ENCODE results near the gene GLCE. TPM values are rescaled to one million over a fixed set of nuclear protein-coding genes. Genes with fewer than 3 reads are reported as not detected.
"Not testable (repeated sequence)": the region's sequence is repeated elsewhere in the genome, so short reads cannot be mapped to it uniquely, and the experiment has no call there.

GLCE gene
- total RNA-seq, 1 experiment from 2014 or later, result 43.3 TPM

DNA sequence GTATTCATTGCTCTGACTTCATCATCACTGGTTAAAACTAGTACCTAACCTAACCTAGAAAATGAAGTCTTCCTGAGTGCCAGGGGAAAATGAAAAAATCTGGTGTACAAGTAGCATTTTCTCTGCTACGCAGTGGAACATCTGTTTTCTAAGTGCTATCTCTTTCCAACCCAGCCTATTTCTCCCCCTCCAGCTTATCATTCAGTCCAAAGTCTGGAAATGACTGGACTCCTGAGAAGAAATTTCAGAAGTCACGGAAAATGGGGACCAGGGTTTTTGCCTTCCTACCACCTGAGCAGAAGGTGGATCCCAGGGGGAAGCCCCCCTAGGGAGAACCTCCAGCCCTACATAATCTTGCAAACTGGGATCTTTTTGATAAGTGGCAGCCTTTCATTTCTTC, 9.6 kb upstream of the GLCE start:
- in situ Hi-C loops (cut with HindIII; ENCODE audit: low pct_unique_long_range_greater_than_20kb, low sequenced_read_pairs), result no loop called here
- DNase-seq (ENCODE audit: low read depth, low spot score), result no peak

DNA sequence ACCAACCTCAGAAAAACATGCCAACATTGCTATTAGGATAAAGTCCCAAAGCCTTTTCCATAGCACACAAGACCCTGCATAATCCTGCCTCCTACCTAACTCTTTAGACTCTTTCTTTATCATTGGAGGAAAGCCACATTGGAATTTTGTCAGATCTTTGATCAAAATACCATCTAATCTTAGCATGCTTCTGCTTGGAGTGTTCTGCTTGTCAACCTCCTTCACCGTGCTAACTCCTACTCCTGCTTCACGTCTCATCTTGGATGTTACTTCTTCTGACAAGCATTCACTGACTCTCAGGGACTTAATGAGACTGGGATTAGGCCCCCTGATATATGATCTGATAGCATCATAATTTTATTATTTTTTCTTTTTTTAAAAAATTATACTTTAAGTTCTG, 7.4 kb upstream of the GLCE start:
- in situ Hi-C loops (cut with HindIII; ENCODE audit: low pct_unique_long_range_greater_than_20kb, low sequenced_read_pairs), result no loop called here
- no peak for DNase-seq (ENCODE audit: low read depth, low spot score)

DNA sequence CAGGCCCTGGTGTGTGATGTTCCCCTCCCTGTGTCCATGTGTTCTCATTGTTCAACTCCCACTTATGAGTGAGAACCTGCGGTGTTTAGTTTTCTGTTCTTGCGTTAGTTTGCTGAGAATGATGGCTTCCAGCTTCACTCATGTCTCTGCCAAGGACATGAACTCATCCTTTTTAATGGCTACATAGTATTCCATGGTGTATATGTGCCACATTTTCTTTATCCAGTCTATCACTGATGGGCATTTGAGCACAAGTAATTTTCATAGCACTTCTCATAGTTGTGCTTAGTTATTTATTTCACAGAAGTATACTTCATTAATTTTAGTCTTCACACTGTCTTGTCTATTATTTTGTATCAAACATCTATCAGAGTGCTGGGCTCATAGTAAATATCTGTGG, 6.8 kb upstream of the GLCE start:
- DNase-seq (ENCODE audit: low read depth, low spot score); in situ Hi-C loops (cut with HindIII; ENCODE audit: low pct_unique_long_range_greater_than_20kb, low sequenced_read_pairs): not testable (repeated sequence)

DNA sequence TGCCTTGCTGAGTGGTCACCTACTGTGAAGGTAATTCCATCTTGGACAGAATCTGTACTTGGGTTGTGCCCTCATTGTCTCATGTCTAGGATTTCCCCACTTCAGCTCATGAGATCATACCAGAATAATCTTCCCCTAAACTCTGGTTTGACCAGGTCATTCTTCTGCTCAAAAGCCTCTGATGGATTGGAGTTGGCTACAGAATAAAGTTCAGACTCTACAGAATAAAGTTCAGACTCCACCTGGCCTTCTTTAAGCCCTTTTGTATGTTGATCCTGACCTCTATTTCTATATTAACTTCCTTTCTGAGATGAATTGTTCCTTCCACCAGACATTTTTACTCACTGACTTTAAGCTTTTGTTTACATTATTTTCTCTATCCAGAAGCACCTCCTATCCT, 6.4 kb upstream of the GLCE start:
- no peak for DNase-seq (ENCODE audit: low read depth, low spot score)
- in situ Hi-C loops (cut with HindIII; ENCODE audit: low pct_unique_long_range_greater_than_20kb, low sequenced_read_pairs), result no loop called here

DNA sequence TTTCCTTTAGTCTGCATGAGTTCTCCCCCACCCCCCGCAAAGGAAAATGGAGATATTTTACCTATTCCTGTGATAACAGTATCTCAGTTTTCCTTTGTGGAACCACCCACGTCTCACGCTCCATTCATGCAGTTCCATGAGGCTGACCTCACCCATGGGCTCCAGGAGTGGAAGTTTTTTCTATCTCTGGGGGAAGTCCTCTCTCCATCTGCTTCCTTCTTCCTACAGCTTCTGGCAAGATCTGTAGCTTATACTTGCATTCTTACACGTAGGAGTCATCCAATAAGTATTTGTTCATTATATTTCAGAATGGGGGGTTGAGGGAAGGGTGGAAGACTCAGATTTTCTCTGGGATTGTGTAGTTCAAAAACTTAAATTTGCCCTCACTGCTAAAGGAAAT, 5.8 kb upstream of the GLCE start:
- in situ Hi-C loops (cut with HindIII; ENCODE audit: low pct_unique_long_range_greater_than_20kb, low sequenced_read_pairs), result no loop called here
- DNase-seq (ENCODE audit: low read depth, low spot score), result no peak

DNA sequence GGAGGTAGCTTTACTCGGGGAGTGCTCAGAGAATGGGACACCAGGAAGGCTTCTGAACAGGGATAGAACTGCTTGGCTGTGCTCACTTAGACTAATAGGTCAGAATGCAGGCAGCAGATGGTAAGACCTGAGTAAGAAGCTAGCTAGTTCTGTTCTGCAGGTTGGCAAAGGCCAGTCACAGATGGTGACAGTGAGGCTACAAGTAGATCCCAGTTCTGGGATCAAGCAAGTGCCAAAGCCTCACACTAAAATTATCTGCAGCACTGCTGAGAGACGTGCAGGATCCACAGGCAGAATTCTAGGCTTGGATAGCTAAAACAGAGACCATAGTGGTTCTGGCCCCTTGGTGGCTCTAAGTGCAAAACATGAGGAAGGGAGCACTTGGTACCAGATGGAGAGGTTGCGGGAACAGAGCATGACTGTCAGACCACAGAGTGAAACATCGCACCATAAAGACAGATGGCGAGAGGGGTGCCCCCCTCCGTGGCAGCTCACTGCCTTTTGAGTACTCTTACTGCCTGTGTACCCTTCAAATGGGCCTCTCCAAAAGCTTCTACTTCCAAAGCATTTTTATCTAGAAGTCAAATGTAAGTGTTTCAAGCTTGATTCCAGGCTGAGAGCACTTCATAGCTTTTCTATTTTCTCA, 3.6 kb upstream of the GLCE start:
- in situ Hi-C loops (cut with HindIII; ENCODE audit: low pct_unique_long_range_greater_than_20kb, low sequenced_read_pairs), result no loop called here
- DNase-seq (ENCODE audit: low read depth, low spot score), result no peak

DNA sequence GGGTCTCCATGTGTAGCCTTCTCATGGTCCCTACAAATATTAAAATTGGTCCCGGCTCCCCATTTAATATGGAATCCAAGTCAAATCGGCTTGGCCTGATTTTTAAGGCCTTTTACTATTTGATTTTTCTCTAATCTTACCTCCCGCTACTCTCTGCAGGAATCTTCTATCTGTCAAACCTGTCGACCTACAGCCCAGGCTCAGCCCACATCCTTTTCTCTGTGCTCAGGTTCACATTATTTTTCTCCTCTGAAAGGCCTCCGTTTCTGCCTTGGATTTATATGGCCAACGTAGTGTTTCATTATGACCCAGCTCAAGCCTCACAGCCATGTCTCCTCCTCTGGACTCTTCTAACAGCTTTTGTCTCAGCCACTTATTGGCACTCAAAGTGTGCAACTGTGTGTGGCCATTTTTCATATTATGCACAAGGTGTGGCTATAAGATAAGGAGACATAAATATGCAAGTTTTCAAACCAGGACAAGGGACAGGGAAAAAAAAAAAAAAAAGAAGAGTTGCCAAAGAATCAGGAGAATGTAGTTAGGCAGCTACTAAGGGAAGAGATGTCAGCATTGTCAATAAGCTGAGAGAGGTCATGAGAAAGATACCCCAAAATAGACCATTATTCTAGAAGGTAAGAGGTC, 2.1 kb upstream of the GLCE start:
- in situ Hi-C loops (cut with HindIII; ENCODE audit: low pct_unique_long_range_greater_than_20kb, low sequenced_read_pairs), result no loop called here
- no peak for DNase-seq (ENCODE audit: low read depth, low spot score)

DNA sequence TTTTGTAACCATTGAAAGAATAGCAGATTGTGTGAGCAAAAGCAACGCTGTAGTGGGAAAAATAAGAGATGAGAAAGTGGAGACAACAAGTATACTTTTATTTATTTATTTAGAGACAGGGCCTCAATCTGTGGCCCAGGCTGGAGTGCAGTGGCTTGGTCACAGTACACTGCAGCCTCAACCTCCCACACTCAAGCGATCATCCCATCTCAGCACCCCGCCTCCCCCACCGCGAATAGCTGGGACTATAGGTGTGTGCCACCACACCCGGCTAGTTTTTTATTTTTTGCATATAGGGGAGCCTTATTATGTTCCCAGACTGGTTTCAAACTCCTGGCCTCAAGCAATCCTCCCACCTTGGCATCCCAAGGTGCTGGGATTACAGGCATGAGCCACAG, 1.6 kb upstream of the GLCE start:
- in situ Hi-C loops (cut with HindIII; ENCODE audit: low pct_unique_long_range_greater_than_20kb, low sequenced_read_pairs), result no loop called here
- no peak for DNase-seq (ENCODE audit: low read depth, low spot score)

DNA sequence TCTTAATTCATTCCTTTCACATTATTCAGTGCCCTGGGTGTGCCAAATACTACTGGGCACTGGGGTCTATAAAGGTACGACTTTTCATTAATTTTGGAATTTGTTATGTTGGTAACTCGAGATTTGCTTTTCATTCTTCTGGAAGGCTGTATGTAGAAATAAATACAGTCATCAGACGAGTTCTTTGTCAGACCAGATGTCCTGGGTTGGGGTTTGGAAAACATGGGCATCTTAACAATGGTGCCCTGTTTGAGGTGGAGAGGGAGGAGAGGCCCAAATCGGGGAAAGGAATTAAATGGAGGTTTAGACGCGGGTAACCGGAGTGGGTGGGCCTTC, 662 bp upstream of the GLCE start:
- DNase-seq (ENCODE audit: low read depth, low spot score), result no peak
- in situ Hi-C loops (cut with HindIII; ENCODE audit: low pct_unique_long_range_greater_than_20kb, low sequenced_read_pairs), result no loop called here

DNA sequence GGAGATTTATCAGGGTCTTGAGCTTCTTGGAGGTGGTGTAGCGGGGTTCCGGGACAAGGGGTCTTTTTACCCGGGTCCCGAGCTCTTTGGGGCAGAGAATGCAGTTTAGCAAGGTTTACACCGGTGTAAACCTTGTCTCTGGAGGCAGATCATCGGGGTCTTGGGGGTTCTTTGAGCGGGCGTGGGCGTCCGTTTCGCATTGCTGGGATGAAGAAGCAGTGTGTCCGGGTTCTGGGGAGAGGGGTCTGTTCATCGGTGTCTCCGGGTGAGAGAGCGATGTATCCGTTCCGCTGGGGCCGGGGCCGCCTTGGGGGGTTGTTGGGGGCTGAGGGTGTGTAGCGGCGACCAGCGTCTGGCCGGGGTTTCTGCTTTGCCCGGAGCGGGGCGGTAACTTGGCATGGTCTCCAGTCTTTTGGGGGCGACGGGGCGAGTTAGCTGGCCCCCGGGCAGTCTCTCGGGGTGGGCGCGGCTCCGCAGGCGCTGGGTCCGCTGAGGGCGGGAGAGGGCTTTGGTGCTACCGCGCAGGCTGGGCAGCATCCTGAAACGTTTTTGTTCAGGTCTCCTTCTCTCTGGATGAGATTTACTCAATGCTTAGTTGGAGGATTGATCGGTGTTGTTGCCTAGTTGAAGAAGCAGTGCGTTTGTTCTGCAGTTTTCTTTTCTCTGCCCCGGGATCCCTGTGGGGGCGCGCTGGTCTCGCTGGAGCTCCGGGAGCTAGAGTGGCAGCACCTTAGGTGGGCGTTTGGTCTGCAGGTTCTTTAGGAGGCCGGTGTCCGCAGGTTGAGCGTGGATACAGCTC, 843 bp downstream of the GLCE start:
- peak; percentile 59 for DNase-seq (ENCODE audit: low read depth, low spot score)
- in situ Hi-C loops (cut with HindIII; ENCODE audit: low pct_unique_long_range_greater_than_20kb, low sequenced_read_pairs), result no loop called here

DNA sequence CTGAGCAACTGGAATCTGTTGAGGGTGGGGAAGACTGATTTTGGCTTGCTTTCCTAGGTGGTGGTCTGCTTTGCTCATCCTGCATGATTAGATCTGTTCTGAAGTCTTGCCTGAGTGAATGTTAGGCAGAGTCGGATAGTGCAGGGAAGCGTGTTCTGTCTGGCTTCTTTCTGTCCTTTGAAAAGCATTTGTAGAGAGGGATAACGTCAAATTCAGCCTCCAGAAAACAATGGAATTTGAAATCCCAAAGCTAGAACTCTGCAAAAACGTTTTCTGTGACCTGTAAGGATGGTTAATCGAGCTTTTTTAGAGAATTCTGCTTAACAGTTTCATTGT, 1.4 kb downstream of the GLCE start:
- in situ Hi-C loops (cut with HindIII; ENCODE audit: low pct_unique_long_range_greater_than_20kb, low sequenced_read_pairs), result no loop called here
- DNase-seq (ENCODE audit: low read depth, low spot score), result no peak

DNA sequence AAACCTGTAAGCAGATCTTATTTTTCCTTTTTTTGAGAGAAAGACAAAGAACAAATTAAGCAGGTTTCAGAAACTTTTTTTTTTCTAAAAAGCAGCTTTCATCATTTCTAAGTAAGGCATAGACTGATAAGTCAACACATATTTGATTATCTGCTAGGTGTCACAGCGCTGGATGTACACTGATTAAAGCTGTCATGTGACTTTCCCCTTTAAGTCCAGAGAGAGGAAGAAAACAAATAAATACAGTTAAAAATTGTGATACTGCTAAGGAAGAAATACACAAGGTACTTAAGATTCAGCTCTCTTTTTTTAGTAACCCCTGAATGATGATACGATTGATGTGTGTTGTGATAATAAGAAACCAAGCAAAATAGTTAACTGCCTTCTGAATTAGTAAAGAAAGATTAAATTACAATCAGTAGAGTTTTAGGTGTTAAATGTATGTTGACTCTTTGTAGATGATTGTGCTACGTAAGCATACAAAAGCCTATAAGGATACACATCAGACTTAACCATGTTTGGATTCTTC, 2.8 kb downstream of the GLCE start:
- in situ Hi-C loops (cut with HindIII; ENCODE audit: low pct_unique_long_range_greater_than_20kb, low sequenced_read_pairs), result no loop called here
- no peak for DNase-seq (ENCODE audit: low read depth, low spot score)

DNA sequence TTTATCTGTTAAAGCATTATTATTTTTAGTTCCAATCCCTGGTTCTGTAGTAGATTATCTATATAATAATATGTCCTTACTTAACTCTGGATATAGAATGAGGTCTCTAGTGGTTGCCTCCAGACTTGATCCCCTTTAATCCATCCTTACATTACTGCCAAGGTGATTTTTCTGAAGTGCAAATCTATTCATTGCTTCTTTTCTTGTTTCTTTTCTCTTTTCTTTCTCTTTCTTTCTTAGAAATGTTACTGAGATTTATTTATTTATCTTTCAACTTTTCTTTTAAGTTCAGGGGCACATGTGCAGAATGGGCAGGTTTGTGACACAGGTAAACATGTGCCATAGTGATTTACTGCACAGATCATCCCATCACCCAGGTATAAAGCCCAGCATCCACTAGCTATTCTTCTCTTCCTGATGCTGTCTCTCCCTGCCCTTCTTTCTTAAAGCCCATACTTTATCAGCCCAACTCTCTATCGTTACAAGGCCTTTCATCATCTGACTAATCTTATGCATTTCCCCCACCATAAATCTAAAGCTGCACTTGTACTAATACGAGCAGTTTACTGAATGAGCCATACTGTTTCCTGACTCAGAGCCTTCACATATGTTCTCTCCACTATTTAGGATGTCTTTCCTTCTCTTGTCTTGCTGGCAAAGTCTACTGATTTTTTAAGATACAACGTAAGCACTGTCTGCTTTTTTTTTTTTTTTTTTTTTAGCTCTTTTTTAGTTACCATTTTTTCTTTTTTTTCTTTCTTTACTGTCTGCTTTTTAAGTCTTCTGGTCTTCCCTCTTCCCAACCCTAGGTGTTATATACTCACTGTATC, 4.6 kb downstream of the GLCE start:
- DNase-seq (ENCODE audit: low read depth, low spot score), result peak; percentile 65
- in situ Hi-C loops (cut with HindIII; ENCODE audit: low pct_unique_long_range_greater_than_20kb, low sequenced_read_pairs), result no loop called here

DNA sequence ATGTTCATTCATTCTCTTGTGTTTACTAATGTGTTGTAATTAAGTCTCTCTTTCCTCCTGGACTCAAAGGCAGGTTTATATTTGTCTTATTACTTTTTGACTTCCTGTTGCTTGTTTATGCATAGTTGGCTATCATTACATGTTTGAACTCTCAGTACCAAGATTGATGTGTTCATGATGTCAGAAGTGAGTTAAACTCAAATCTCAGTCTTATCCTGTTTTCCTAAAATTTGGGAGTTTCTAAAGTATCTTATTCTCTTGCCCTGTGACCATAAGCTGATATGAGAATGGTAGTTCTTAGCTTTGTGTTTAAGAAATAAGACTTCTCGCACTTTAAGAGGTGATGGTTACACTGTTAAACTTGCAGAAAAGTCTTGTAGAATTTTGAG, 5.2 kb downstream of the GLCE start:
- DNase-seq (ENCODE audit: low read depth, low spot score), result no peak

DNA sequence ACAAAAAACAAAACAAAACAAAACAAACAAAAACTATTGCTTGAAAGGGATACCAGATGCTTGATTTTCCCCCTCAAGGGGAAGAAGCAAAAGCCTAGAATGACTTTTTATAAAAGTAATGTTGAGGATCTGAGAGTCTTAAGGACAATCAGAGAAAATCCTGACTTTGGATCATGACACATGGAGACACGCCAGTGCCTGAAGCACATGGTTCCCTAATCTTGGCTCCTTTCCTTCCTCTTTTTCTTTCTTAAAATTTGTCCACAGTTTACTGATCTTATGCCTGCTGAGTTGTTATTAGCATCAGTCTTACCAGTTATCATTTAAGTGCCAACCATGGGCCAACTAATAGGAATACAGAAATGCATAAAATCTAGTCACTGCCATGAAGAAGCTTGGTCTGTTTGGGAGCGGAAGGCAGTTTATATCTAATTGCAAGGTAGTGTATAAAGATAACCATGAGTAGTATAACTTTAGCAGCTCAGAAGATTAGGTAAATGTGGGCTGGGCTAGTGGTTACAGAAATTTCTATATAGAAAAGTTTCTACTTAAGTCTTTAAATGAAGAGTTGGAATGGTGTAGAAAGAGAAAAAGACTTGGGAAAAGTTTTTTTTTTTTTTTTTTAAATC, 6.9 kb downstream of the GLCE start:
- no peak for DNase-seq (ENCODE audit: low read depth, low spot score)
- in situ Hi-C loops (cut with HindIII; ENCODE audit: low pct_unique_long_range_greater_than_20kb, low sequenced_read_pairs), result no loop called here

More for the DNA sequence above, 5.2 kb downstream of the GLCE start:
- in situ Hi-C loops (cut with HindIII; ENCODE audit: low pct_unique_long_range_greater_than_20kb, low sequenced_read_pairs), result no loop called here

DNA sequence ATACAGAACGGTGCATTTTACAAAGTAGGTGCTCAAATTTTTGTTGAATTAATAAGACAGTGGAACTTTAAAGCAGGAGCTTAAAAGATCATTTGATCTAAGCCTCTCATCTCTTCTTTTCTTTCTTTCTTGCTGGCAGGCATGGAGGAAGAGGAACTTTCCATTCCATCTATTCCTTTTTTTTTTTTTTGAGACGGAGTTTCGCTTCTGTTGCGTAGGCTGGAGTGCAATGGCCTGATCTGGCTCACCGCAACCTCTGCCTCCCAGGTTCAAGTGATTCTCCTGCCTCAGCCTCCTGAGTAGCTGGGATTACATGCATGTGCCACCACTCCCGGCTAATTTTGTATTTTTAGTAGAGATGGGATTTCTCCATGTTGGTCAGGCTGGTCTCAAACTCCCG, 7.9 kb downstream of the GLCE start:
- DNase-seq (ENCODE audit: low read depth, low spot score); in situ Hi-C loops (cut with HindIII; ENCODE audit: low pct_unique_long_range_greater_than_20kb, low sequenced_read_pairs): not testable (repeated sequence)

DNA sequence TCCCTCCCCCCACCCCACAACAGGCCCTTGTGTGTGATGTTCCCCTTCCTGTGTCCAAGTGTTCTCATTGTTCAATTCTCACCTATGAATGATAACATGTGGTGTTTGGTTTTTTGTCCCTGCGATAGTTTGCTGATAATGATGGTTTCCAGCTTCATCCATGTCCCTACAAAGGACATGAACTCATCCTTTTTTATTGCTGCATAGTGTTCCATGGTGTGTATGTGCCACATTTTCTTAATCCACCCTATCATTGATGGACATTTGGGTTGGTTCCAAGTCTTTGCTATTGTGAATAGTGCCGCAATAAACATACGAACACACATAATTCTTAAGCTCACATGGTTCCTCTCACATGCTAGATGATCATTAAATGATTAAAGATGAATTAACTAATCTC, 9.1 kb downstream of the GLCE start:
- in situ Hi-C loops (cut with HindIII; ENCODE audit: low pct_unique_long_range_greater_than_20kb, low sequenced_read_pairs), result not testable (repeated sequence)

DNA sequence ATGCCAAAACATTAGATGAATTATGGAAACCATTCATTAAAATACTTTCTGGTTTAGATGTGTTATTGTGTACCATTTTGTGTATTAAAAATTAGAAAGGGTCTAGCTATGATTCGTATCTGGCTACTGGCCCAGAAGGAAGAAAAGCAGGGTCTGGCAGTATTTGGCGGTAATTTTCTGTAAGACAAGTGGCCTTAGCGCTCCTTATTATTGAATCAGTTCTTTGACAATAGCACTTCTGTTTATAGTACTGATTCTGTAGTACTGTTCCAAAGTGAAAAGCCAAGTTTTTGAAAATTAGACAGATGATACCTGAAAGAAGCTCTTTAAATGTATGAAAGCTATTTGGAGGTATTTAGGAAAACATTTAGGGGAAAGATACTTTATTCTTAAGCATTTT, 10.2 kb downstream of the GLCE start:
- in situ Hi-C loops (cut with HindIII; ENCODE audit: low pct_unique_long_range_greater_than_20kb, low sequenced_read_pairs), result no loop called here
- no peak for DNase-seq (ENCODE audit: low read depth, low spot score)

More for the DNA sequence above, 9.1 kb downstream of the GLCE start:
- not testable (repeated sequence) for DNase-seq (ENCODE audit: low read depth, low spot score)

Measured in SK-MEL-5 (cell line).